NCI-H748 treated with DMSO at 0.1 percent for 48 hours (cell line): ENCODE results near the gene PLEKHA6.
A peak's percentile ranks its signal among the peaks of the same experiment; 100 is the strongest.
"Not testable (repeated sequence)": the region's sequence is repeated elsewhere in the genome, so short reads cannot be mapped to it uniquely, and the experiment has no call there.

Experiments used
- DNase-seq: peaks from one replicate; lab custom pipeline; 2025; lab: John Stamatoyannopoulos, UW

The PLEKHA6 gene

GRCh38 chr1:204335533-204335932, 24.2 kb downstream of the PLEKHA6 start:
- no peak for DNase-seq

GRCh38 chr1:204335085-204335484, 24.6 kb downstream of the PLEKHA6 start:
- no peak for DNase-seq

GRCh38 chr1:204334455-204334854, 25.3 kb downstream of the PLEKHA6 start:
- DNase-seq: no peak

- DNase-seq: no peak
Observed at GRCh38 chr1:204333427-204333826, 26.3 kb downstream of the PLEKHA6 start.

- no peak for DNase-seq
Observed at GRCh38 chr1:204331847-204332487, 27.8 kb downstream of the PLEKHA6 start.

GRCh38 chr1:204331275-204331674, 28.5 kb downstream of the PLEKHA6 start:
- no peak for DNase-seq

GRCh38 chr1:204327870-204328269, 31.9 kb downstream of the PLEKHA6 start:
- DNase-seq: not testable (repeated sequence)

GRCh38 chr1:204327359-204327758, 32.4 kb downstream of the PLEKHA6 start:
- DNase-seq: no peak

- no peak for DNase-seq
Observed at GRCh38 chr1:204326771-204327300, 32.9 kb downstream of the PLEKHA6 start.

GRCh38 chr1:204325944-204326343, 33.8 kb downstream of the PLEKHA6 start:
- DNase-seq: no peak

- DNase-seq: no peak
Observed at GRCh38 chr1:204323887-204324286, 35.8 kb downstream of the PLEKHA6 start.

- no peak for DNase-seq
Observed at GRCh38 chr1:204322339-204322868, 37.3 kb downstream of the PLEKHA6 start.

GRCh38 chr1:204321665-204322064, 38.1 kb downstream of the PLEKHA6 start:
- DNase-seq: no peak

- DNase-seq: no peak
Observed at GRCh38 chr1:204321051-204321450, 38.7 kb downstream of the PLEKHA6 start.

GRCh38 chr1:204320382-204320804, 39.3 kb downstream of the PLEKHA6 start:
- DNase-seq: no peak

GRCh38 chr1:204319462-204319861, 40.3 kb downstream of the PLEKHA6 start:
- no peak for DNase-seq

GRCh38 chr1:204319027-204319426, 40.7 kb downstream of the PLEKHA6 start:
- DNase-seq: no peak

- DNase-seq: no peak
Observed at GRCh38 chr1:204318324-204318723, 41.4 kb downstream of the PLEKHA6 start.

- no peak for DNase-seq
Observed at GRCh38 chr1:204317170-204317569, 42.6 kb downstream of the PLEKHA6 start.

- no peak for DNase-seq
Observed at GRCh38 chr1:204316164-204316563, 43.6 kb downstream of the PLEKHA6 start.

GRCh38 chr1:204314893-204315658, 44.7 kb downstream of the PLEKHA6 start:
- DNase-seq: no peak

GRCh38 chr1:204314171-204314892, 45.4 kb downstream of the PLEKHA6 start:
- DNase-seq: peak; percentile 46
